Thoracic aorta (tissue), 2 donors: ENCODE data around the gene INTS11. TPM values are rescaled to one million over a fixed set of nuclear protein-coding genes. Genes with fewer than 3 reads are reported as not detected.

Experiments used
- ATAC-seq: fragments of 150-250 bp; one replicate; pipeline ENCODE4 v1.8.0; 2017; ENCODE audit warnings: low read depth; ENCODE audit not compliant: insufficient number of reproducible peaks, low FRiP score
- DNase-seq: peaks from one replicate; pipeline ENCODE4 v3.0.0-alpha.2; 2020; ENCODE audit warnings: low spot score
- H3K27ac ChIP-seq, 2 donors: fragments of 200-600 bp; sonication (generic); 1 replicate in 1 of 2; 2 replicates in 1 of 2; pipeline ENCODE4 v1.5.1; 2016; ENCODE audit warnings: mild to moderate bottlenecking in 2 of 2, moderate library complexity in 2 of 2
- H3K27me3 ChIP-seq: fragments of 200-600 bp; sonication (generic); replicated peaks from 2 replicates; pipeline ENCODE4 v1.6.0; 2016; ENCODE audit warnings: mild to moderate bottlenecking; ENCODE audit not compliant: insufficient read depth
- H3K36me3 ChIP-seq: fragments of 200-600 bp; sonication (generic); one replicate; pipeline ENCODE4 v1.5.1; 2016
- H3K4me1 ChIP-seq, 2 donors: fragments of 200-600 bp; sonication (generic); 1 replicate in 1 of 2; 2 replicates in 1 of 2; pipeline versions ENCODE4 v1.5.1 to v1.6.0; 2016; ENCODE audit warnings: low read depth in 2 of 2, mild to moderate bottlenecking in 1 of 2; ENCODE audit not compliant: control insufficient read depth in 1 of 2
- H3K4me3 ChIP-seq: fragments of 200-600 bp; sonication (generic); 2 replicates; pipeline ENCODE4 v1.5.1; 2016; ENCODE audit warnings: mild to moderate bottlenecking
- H3K9me3 ChIP-seq: fragments of 200-600 bp; sonication (generic); 2 replicates; pipeline ENCODE4 v1.5.1; 2016
- CTCF ChIP-seq: fragments of 200-600 bp; sonication (generic); IDR thresholded peaks from one replicate; pipeline ENCODE4 v1.5.1; 2019; ENCODE audit warnings: antibody characterized with exemption
- total RNA-seq, 2 donors: library from RNA; depleted of rRNA; stranded (reverse); fragments of >200 nt; gene quantifications; one replicate each; pipeline versions ENCODE4 v1.1.0 to v1.2.3, GENCODE V29; 2016

INTS11 gene
- total RNA-seq, 2 donors from 2014 or later: 192 to 195 TPM

- no peaks in the 10 kb centered on the region for H3K36me3 ChIP-seq
- no peak overlapping the region for H3K27ac ChIP-seq
- TF ChIP-seq CTCF: no peak
- peaks cover 5 to 7% of the 10 kb centered on the region in 2 donors for H3K4me1 ChIP-seq
- H3K27me3 ChIP-seq: no peaks in the 10 kb centered on the region
- DNase-seq: no peak
- no peaks in the 10 kb centered on the region for H3K9me3 ChIP-seq
- H3K4me3 ChIP-seq: no peak overlapping the region
- ATAC-seq: no peak
Measured at GRCh38 chr1:1299686-1300351, 24.6 kb downstream of the INTS11 start.

- ATAC-seq: no peak
- no peak overlapping the region for H3K27ac ChIP-seq
- H3K9me3 ChIP-seq: no peaks in the 10 kb centered on the region
- TF ChIP-seq CTCF: no peak
- no peaks in the 10 kb centered on the region for H3K4me1 ChIP-seq
- no peak overlapping the region for H3K4me3 ChIP-seq
- DNase-seq: no peak
- no peaks in the 10 kb centered on the region for H3K36me3 ChIP-seq
- no peaks in the 10 kb centered on the region for H3K27me3 ChIP-seq
Measured at GRCh38 chr1:1298861-1299685, 25.4 kb downstream of the INTS11 start.

- TF ChIP-seq CTCF: no peak
- Histone ChIP-seq H3K4me3 (no peak overlapping the region), H3K27me3 (no peaks in the 10 kb centered on the region), H3K4me1 (no peaks in the 10 kb centered on the region), H3K9me3 (no peaks in the 10 kb centered on the region), H3K36me3 (no peaks in the 10 kb centered on the region), H3K27ac (no peak overlapping the region)
- ATAC-seq: no peak
- no peak for DNase-seq
Measured at GRCh38 chr1:1297802-1298424, 26.5 kb downstream of the INTS11 start.

GRCh38 chr1:1296070-1297061 lies 28.1 kb downstream of the INTS11 start:
- peaks cover 0 to 4% of the 10 kb centered on the region in 2 donors for H3K4me1 ChIP-seq
- no peak for ATAC-seq
- no peak overlapping the region for H3K4me3 ChIP-seq
- no peaks in the 10 kb centered on the region for H3K36me3 ChIP-seq
- H3K27ac ChIP-seq: no peak overlapping the region
- TF ChIP-seq CTCF: no peak
- no peaks in the 10 kb centered on the region for H3K27me3 ChIP-seq
- no peaks in the 10 kb centered on the region for H3K9me3 ChIP-seq
- DNase-seq: no peak
